Muscle layer of colon (tissue), 2 donors: ENCODE results near the gene RPS15.

Experiments
- H3K27ac ChIP-seq: one replicate; pipeline ENCODE4 v1.7.0; 2013; ENCODE audit warnings: low read depth, mild to moderate bottlenecking, low read length, moderate library complexity
- H3K27me3 ChIP-seq, 2 donors: one replicate each; pipeline ENCODE4 v1.7.0; 2013; ENCODE audit warnings: low read length in 2 of 2, mild to moderate bottlenecking in 2 of 2; ENCODE audit not compliant: insufficient read depth in 2 of 2, control insufficient read depth in 1 of 2
- H3K36me3 ChIP-seq: one replicate; pipeline ENCODE4 v1.7.0; 2013; ENCODE audit warnings: mild to moderate bottlenecking, low read length; ENCODE audit not compliant: insufficient read depth
- H3K4me1 ChIP-seq: one replicate; pipeline ENCODE4 v1.7.0; 2013; ENCODE audit warnings: mild to moderate bottlenecking, low read length; ENCODE audit not compliant: insufficient read depth
- H3K4me3 ChIP-seq, 2 donors: one replicate each; pipeline ENCODE4 v1.7.0; 2013; ENCODE audit warnings: low read length in 2 of 2, low read depth in 1 of 2, mild to moderate bottlenecking in 1 of 2, moderate library complexity in 1 of 2
- H3K9ac ChIP-seq: one replicate; pipeline ENCODE4 v1.7.0; 2013; ENCODE audit warnings: low read length
- H3K9me3 ChIP-seq: one replicate; pipeline ENCODE4 v1.7.0; 2013; ENCODE audit warnings: mild to moderate bottlenecking, low read length
- donor health status: abdominal sarcoma.
- donor health status: Adenocarcinoma of cecum.

The RPS15 gene

GRCh38 chr19:1423436-1424191, 14.6 kb upstream of the RPS15 start:
- Histone ChIP-seq H3K9ac (no peak overlapping the region), H3K9me3 (no peaks in the 10 kb centered on the region), H3K27me3 (no peaks in the 10 kb centered on the region), H3K4me3 (no peak overlapping the region), H3K36me3 (peaks cover 61% of the 10 kb centered on the region), H3K4me1 (peaks cover 6% of the 10 kb centered on the region), H3K27ac (no peak overlapping the region)

DNA sequence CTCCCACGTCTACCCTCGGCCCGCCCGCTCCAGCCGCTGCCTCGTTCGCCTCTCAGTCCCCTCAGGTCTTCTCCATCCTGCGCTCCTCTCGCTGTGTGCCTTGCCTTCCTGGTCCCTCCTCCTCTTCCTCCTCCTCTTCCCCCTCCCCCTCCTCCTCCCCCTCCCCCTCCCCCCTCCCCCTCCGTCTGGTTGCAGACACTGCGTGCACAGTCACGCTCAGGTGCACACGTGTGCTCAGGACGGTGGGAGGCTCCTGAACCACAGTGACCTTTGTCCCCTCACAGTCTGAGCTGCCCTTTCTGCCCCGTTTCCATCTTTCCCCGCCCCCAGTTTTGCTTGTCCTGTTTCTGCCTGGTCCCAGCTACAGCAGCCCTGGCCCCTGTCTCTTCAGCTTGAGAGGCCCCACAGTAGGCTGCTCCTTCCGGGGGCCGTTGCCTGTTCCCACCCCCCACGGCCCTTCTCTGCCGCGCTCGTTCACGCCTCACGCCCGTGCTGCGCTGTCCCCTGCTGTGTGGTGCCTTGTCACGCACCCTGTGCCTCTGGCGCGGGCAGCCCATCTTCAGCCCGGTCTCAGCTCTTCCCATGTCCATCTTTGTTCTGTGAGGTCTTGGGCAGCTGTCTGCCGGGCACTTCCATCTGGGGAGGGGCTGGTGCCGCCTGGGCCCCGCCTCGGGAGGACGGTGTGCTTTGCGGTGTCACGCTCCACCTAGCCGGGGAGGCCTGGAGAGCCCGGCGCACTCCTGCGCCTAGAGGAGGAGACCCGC, 13.8 kb upstream of the RPS15 start:
- H3K9me3 ChIP-seq, result no peaks in the 10 kb centered on the region
- H3K27me3 ChIP-seq, result no peaks in the 10 kb centered on the region
- peaks cover 6% of the 10 kb centered on the region for H3K4me1 ChIP-seq
- no peak overlapping the region for H3K27ac ChIP-seq
- peaks cover 62% of the 10 kb centered on the region for H3K36me3 ChIP-seq
- no peak overlapping the region for H3K4me3 ChIP-seq
- no peak overlapping the region for H3K9ac ChIP-seq

- H3K4me3 ChIP-seq, result no peak overlapping the region
- no peaks in the 10 kb centered on the region for H3K9me3 ChIP-seq
- no peak overlapping the region for H3K27ac ChIP-seq
- H3K4me1 ChIP-seq, result peaks cover 6% of the 10 kb centered on the region
- no peak overlapping the region for H3K9ac ChIP-seq
- no peaks in the 10 kb centered on the region for H3K27me3 ChIP-seq
- H3K36me3 ChIP-seq, result peaks cover 63% of the 10 kb centered on the region
Observed at GRCh38 chr19:1425102-1425837, 12.9 kb upstream of the RPS15 start.

DNA sequence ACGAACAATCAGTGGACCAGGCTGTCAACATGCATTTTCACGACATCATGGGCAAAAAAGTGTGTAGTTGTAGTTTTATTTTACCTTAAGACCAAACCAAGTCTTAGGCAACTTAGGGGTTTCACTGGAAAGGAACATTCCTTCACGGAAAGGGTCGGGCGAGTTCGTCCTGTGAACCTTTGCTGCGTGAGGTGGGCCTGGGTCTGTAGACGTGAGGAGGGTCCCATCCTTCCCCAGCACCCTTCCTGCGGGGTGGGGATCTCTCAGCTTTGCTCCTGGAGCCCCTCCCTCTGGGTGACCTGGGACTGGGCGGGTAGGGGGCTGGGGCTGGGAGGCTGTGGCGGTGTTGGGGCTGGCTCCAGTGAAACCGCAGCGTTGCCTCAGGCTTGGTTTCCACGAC, 12.3 kb upstream of the RPS15 start:
- no peaks in the 10 kb centered on the region for H3K27me3 ChIP-seq
- peaks cover 57% of the 10 kb centered on the region for H3K36me3 ChIP-seq
- no peak overlapping the region for H3K9ac ChIP-seq
- H3K4me1 ChIP-seq, result peaks cover 6% of the 10 kb centered on the region
- no peaks in the 10 kb centered on the region for H3K9me3 ChIP-seq
- H3K4me3 ChIP-seq, result no peak overlapping the region
- H3K27ac ChIP-seq, result no peak overlapping the region

- peaks cover 6% of the 10 kb centered on the region for H3K4me1 ChIP-seq
- H3K36me3 ChIP-seq, result peaks cover 61% of the 10 kb centered on the region
- no peak overlapping the region for H3K4me3 ChIP-seq
- no peak overlapping the region for H3K27ac ChIP-seq
- no peak overlapping the region for H3K9ac ChIP-seq
- H3K9me3 ChIP-seq, result no peaks in the 10 kb centered on the region
- H3K27me3 ChIP-seq, result no peaks in the 10 kb centered on the region
Observed at GRCh38 chr19:1426736-1427135, 11.5 kb upstream of the RPS15 start.

DNA sequence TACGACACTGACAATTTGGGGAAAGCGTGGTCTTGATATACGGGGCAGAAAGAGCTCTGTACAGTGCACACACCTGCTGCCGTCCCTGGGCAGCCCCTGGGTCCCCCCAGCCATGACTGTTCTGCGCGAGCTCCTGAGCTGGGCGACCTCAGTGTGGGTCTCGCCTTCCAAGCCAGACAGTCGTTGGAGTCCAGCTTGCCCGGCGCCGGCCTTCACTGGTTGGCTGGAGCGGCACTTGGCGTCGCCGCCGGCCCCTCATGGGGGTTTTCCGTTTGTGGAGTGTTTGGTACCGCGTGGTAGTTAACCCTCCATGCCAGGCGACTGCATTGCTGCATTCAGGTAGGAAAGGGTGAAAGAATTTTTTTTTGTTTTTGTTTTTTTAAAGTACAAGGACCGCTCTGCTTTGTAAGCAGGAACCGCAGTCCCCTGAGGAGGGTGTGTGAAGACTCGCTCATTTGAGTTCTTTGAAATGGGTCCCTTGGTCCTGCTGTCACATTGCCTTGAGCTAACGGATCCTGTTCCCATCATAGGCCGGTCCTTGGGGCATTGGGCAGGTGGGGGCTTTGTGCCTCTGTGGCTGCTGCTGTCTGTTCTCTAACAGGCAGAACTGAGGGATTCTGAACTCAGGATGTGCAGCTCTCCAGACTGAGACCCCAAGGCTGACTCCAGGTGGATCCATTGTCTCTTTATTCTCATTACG, 10.8 kb upstream of the RPS15 start:
- H3K36me3 ChIP-seq, result peaks cover 67% of the 10 kb centered on the region
- no peak overlapping the region for H3K27ac ChIP-seq

DNA sequence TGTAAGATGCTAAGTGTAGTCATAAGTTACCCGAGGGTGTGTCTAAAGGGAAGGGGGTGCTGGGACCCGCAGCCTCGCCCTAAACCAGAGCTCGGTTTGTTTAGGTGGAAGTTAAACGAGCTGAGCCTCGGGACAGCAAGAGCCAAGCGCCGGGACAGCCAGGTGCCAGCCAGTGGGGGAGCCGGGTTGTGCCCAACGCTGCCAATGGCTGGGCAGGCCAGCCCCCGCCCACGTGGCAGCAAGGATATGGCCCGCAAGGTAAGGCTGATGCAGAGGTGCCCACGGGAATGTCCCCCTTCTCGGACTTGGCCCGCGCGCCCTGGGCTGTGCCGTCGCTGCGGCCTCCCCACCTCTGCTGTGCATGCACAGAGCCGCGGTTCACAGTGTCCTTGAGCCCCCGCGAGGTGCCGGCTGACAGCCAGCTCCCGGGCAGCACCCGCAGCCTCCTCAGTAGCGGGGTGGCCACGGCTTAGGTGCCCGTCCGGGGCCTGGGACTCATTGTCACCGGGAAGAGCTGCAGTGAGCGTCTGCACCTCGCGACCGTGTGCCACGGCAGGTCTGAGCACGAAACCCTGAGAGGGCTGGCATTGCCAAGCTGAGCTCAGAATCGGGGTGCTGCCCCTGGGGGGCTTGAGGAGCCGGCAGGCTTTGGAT, 9.3 kb upstream of the RPS15 start:
- Histone ChIP-seq H3K4me3 (no peak overlapping the region), H3K27me3 (no peaks in the 10 kb centered on the region), H3K4me1 (no peaks in the 10 kb centered on the region), H3K9ac (no peak overlapping the region), H3K9me3 (no peaks in the 10 kb centered on the region), H3K36me3 (peaks cover 70% of the 10 kb centered on the region), H3K27ac (no peak overlapping the region)

More for the DNA sequence above, 10.8 kb upstream of the RPS15 start:
- Histone ChIP-seq H3K4me1 (peaks cover 6% of the 10 kb centered on the region), H3K27me3 (no peaks in the 10 kb centered on the region), H3K9me3 (no peaks in the 10 kb centered on the region), H3K9ac (no peak overlapping the region), H3K4me3 (no peak overlapping the region)

GRCh38 chr19:1429750-1430149, 8.4 kb upstream of the RPS15 start:
- H3K9ac ChIP-seq, result no peak overlapping the region
- H3K27me3 ChIP-seq, result no peaks in the 10 kb centered on the region
- H3K4me3 ChIP-seq, result no peak overlapping the region
- no peaks in the 10 kb centered on the region for H3K4me1 ChIP-seq
- no peaks in the 10 kb centered on the region for H3K9me3 ChIP-seq
- no peak overlapping the region for H3K27ac ChIP-seq
- peaks cover 73% of the 10 kb centered on the region for H3K36me3 ChIP-seq

- Histone ChIP-seq H3K9me3 (no peaks in the 10 kb centered on the region), H3K27ac (no peak overlapping the region), H3K4me3 (no peak overlapping the region), H3K9ac (no peak overlapping the region), H3K4me1 (no peaks in the 10 kb centered on the region), H3K27me3 (no peaks in the 10 kb centered on the region), H3K36me3 (peaks cover 68% of the 10 kb centered on the region)
Observed at GRCh38 chr19:1430246-1430645, 8.0 kb upstream of the RPS15 start.

GRCh38 chr19:1431759-1432506, 6.3 kb upstream of the RPS15 start:
- H3K4me1 ChIP-seq, result no peaks in the 10 kb centered on the region
- H3K9ac ChIP-seq, result no peak overlapping the region
- no peak overlapping the region for H3K4me3 ChIP-seq
- no peak overlapping the region for H3K27ac ChIP-seq
- no peaks in the 10 kb centered on the region for H3K27me3 ChIP-seq
- no peaks in the 10 kb centered on the region for H3K9me3 ChIP-seq
- peaks cover 56% of the 10 kb centered on the region for H3K36me3 ChIP-seq
